Endothelial cell of umbilical vein (primary cell): ENCODE measurements around the gene GTF3C2. TPM values are rescaled to one million over a fixed set of nuclear protein-coding genes. Genes with fewer than 3 reads are reported as not detected.

Experiments
- BruUV-seq: library from RNA; stranded (reverse); fragments of 400-500 nt; replicated peaks from 2 replicates; lab custom pipeline; 2021; lab: Mats Ljungman, UMichigan
- CTCF ChIA-PET: fragments of 300-600, 350-600 bp; sonication (Branson Sonifier 250); formaldehyde crosslinking; loops from one replicate; lab custom pipeline; 2021; ENCODE audit warnings: antibody characterized with exemption, inconsistent platforms; lab: Charles Lee
- POLR2A ChIA-PET: fragments of 300-600, 350-600 bp; sonication (Branson Sonifier 250); formaldehyde crosslinking; loops from one replicate; lab custom pipeline; 2021; ENCODE audit warnings: antibody characterized with exemption, inconsistent platforms; lab: Charles Lee
- DNase-seq: peaks from one replicate; pipeline ENCODE4 v3.0.0-alpha.2; 2011; ENCODE audit warnings: low read depth, low spot score
- FAIRE-seq: peaks from 2 replicates; lab custom pipeline; 2011; peaks lifted over from hg19 to GRCh38; lab: Jason Lieb, UNC
- H2AFZ ChIP-seq: 2 replicates; pipeline ENCODE4 v1.6.0; 2012; ENCODE audit warnings: low read depth, low read length, control low read depth, inconsistent platforms
- H3K27ac ChIP-seq: 2 replicates; pipeline ENCODE4 v1.5.1; 2011; ENCODE audit warnings: low read depth, mild to moderate bottlenecking, control low read depth, low read length, moderate library complexity; ENCODE audit not compliant: insufficient read depth
- H3K27me3 ChIP-seq, 2 experiments: 2 replicates each; pipeline versions ENCODE4 v1.6.0 to v1.6.1; 2011; ENCODE audit warnings: low read length in 2 of 2, mixed read lengths in 1 of 2; ENCODE audit not compliant: control insufficient read depth in 2 of 2, insufficient read depth in 2 of 2
- H3K36me3 ChIP-seq, 2 experiments: 2 replicates in 1 of 2; 3 replicates in 1 of 2; pipeline ENCODE4 v1.5.1; 2011; ENCODE audit warnings: low read length in 2 of 2, mild to moderate bottlenecking in 1 of 2, moderate library complexity in 1 of 2; ENCODE audit not compliant: control insufficient read depth in 2 of 2, insufficient read depth in 2 of 2; ENCODE audit errors: extremely low read depth in 1 of 2
- H3K4me1 ChIP-seq: 3 replicates; pipeline ENCODE4 v1.5.1; 2011; ENCODE audit warnings: mild to moderate bottlenecking, low read length; ENCODE audit not compliant: control insufficient read depth, insufficient read depth; ENCODE audit errors: extremely low read depth
- H3K4me2 ChIP-seq: 2 replicates; pipeline ENCODE4 v1.6.1; 2011; ENCODE audit warnings: low read length, control low read depth, mixed read lengths; ENCODE audit not compliant: insufficient read depth
- H3K4me3 ChIP-seq, 3 experiments: fragments of 200-600 bp in 1 of 3; sonication (generic), shearing (Covaris generic) in 1 of 3; replicated peaks in 1 of 3; 2 replicates each; pipeline ENCODE4 v1.5.1; 2011 to 2016; ENCODE audit warnings: control low read depth in 3 of 3, low read length in 3 of 3, mild to moderate bottlenecking in 2 of 3, inconsistent platforms in 1 of 3, low read depth in 1 of 3, moderate library complexity in 1 of 3; ENCODE audit not compliant: insufficient read depth in 1 of 3
- H3K79me2 ChIP-seq: 2 replicates; pipeline ENCODE4 v1.6.0; 2012; ENCODE audit warnings: low read length, inconsistent platforms; ENCODE audit not compliant: control insufficient read depth, insufficient read depth
- H3K9ac ChIP-seq: replicated peaks from 2 replicates; pipeline ENCODE3; 2011; ENCODE audit warnings: low read length, control low read depth; ENCODE audit not compliant: insufficient read depth; ENCODE audit errors: extremely low read depth
- H3K9me1 ChIP-seq: replicated peaks from 3 replicates; pipeline ENCODE4 v1.6.0; 2011; ENCODE audit warnings: mild to moderate bottlenecking, low read length; ENCODE audit not compliant: control insufficient read depth, insufficient read depth; ENCODE audit errors: extremely low read depth
- H3K9me3 ChIP-seq: replicated peaks from 2 replicates; pipeline ENCODE4 v1.5.1; 2012; ENCODE audit warnings: low read length, inconsistent platforms; ENCODE audit not compliant: control insufficient read depth, insufficient read depth
- H4K20me1 ChIP-seq: replicated peaks from 2 replicates; pipeline ENCODE3; 2011; ENCODE audit warnings: mild to moderate bottlenecking, low read length; ENCODE audit not compliant: control insufficient read depth, insufficient read depth; ENCODE audit errors: extremely low read depth
- CTCF ChIP-seq, 2 donors: IDR thresholded peaks; 1 replicate in 1 of 2; 2 replicates in 1 of 2; pipeline ENCODE4 v1.5.1; 2011; ENCODE audit warnings: low read length in 2 of 2, mild to moderate bottlenecking in 2 of 2, moderate library complexity in 2 of 2, control low read depth in 1 of 2, inconsistent platforms in 1 of 2, low read depth in 1 of 2; ENCODE audit not compliant: insufficient read depth in 1 of 2; ENCODE audit errors: extremely low read depth in 1 of 2
- FOS ChIP-seq: IDR thresholded peaks from 2 replicates; pipeline ENCODE4 v1.6.1; 2011; ENCODE audit warnings: mild to moderate bottlenecking, low read length, moderate library complexity, borderline replicate concordance; ENCODE audit not compliant: insufficient read depth
- GATA2 ChIP-seq: IDR thresholded peaks from 2 replicates; pipeline ENCODE4 v1.7.0; 2011; ENCODE audit warnings: low read depth, mild to moderate bottlenecking, moderate library complexity, mixed read lengths, low read length; ENCODE audit not compliant: insufficient read length, insufficient read depth
- JUN ChIP-seq: IDR thresholded peaks from 2 replicates; pipeline ENCODE4 v1.6.1; 2011; ENCODE audit warnings: borderline replicate concordance, low read depth; ENCODE audit not compliant: insufficient read length, insufficient read depth
- MAX ChIP-seq: IDR thresholded peaks from 2 replicates; pipeline ENCODE4 v1.6.1; 2011; ENCODE audit not compliant: insufficient read depth, insufficient read length
- MYC ChIP-seq: IDR thresholded peaks from one replicate; pipeline ENCODE4 v1.6.1; 2011; ENCODE audit warnings: mild to moderate bottlenecking, low read depth, low read length
- POLR2A ChIP-seq: IDR thresholded peaks from 2 replicates; pipeline ENCODE4 v1.6.1; 2012; ENCODE audit warnings: low read depth, mild to moderate bottlenecking, control low read depth, low read length
- POLR2AphosphoS5 ChIP-seq: IDR thresholded peaks from 2 replicates; pipeline ENCODE4 v1.6.1; 2012; ENCODE audit warnings: low read depth, mild to moderate bottlenecking, control low read depth, low read length, moderate library complexity; ENCODE audit not compliant: insufficient read depth
- dilution Hi-C: fragments of 300-500 bp; cut with MboI; formaldehyde crosslinking; loops from one replicate; pipeline ENCODE4 v1.15.0; 2019; ENCODE audit warnings: low sequenced_read_pairs; ENCODE audit not compliant: extremely low pct_ligation_motif_present
- intact Hi-C: fragments of 100-400 bp; cut with micrococcal nuclease; formaldehyde crosslinking; loops from one replicate; pipeline ENCODE4 v1.10.0; 2022
- polyA plus RNA-seq, 4 experiments: library from polyadenylated mRNA; depleted of rRNA in 3 of 4; stranded (reverse) in 3 of 4; unstranded in 1 of 4; fragments of >200 nt; gene quantifications; 2 replicates each; pipeline versions ENCODE4 v1.2.1 to v1.2.3, GENCODE V29; 2011 to 2012; ENCODE audit warnings: missing spikeins in 1 of 4
- total RNA-seq: library from RNA; stranded (reverse); gene quantifications from 2 replicates; pipeline ENCODE4 v1.2.3, GENCODE V29; 2021

The GTF3C2 gene
- total and polyA plus RNA-seq, 2 donors (not counting 3 experiments of a cell fraction or from before 2014, with no cell fraction given): 57.4 to 59.7 TPM

GRCh38 chr2:27316655-27317412, 39.7 kb downstream of the GTF3C2 start:
- Histone ChIP-seq H3K27me3 (no peaks in the 10 kb centered on the region), H3K9me3 (no peaks in the 10 kb centered on the region), H3K79me2 (no peaks in the 10 kb centered on the region), H3K4me1 (peaks cover 17% of the 10 kb centered on the region), H4K20me1 (no peaks in the 10 kb centered on the region), H3K4me2 (no peak overlapping the region), H3K9me1 (no peaks in the 10 kb centered on the region), H3K9ac (no peak overlapping the region), H3K36me3 (peaks cover 0 to 3% of the 10 kb centered on the region in 2 experiments), H2AFZ (no peak overlapping the region), H3K27ac (no peak overlapping the region), H3K4me3 (no peak overlapping the region)
- ChIA-PET CTCF (interaction anchor here (2.0 kb wide), 1 partner anchor 13 kb away, joined by 8 read pairs; no protein-coding TSS in a partner anchor), POLR2A (no interaction called here)
- dilution Hi-C loops (no loop called here), intact Hi-C loops (no loop called here)
- BruUV-seq: no TSS peak
- DNase-seq (no peak), FAIRE-seq (no peak)
- TF ChIP-seq FOS (no peak), GATA2 (no peak), JUN (no peak), POLR2A (no peak), POLR2AphosphoS5 (no peak), MAX (no peak), CTCF (IDR thresholded peaks at IDR 0.05; ENCODE audit: extremely low read depth in 1 of 2, insufficient read depth in 1 of 2, low read depth in 1 of 2, low read length in 2 of 2) (no peak), MYC (no peak)
